ENCODE results near the gene S100Z.

GRCh38 chr5:76946090-76946489 lies 96.3 kb downstream of the S100Z start:
- TF ChIP-seq POLR2A (IDR thresholded peaks at IDR 0.05) (no peak), CTCF (IDR thresholded peaks at IDR 0.05) (no peak)
